ENCODE data around the gene POLR2L. TPM values are rescaled to one million over a fixed set of nuclear protein-coding genes. Genes with fewer than 3 reads are reported as not detected.

Gene POLR2L
- total RNA-seq, 1 experiment from 2014 or later: 211 TPM

DNA sequence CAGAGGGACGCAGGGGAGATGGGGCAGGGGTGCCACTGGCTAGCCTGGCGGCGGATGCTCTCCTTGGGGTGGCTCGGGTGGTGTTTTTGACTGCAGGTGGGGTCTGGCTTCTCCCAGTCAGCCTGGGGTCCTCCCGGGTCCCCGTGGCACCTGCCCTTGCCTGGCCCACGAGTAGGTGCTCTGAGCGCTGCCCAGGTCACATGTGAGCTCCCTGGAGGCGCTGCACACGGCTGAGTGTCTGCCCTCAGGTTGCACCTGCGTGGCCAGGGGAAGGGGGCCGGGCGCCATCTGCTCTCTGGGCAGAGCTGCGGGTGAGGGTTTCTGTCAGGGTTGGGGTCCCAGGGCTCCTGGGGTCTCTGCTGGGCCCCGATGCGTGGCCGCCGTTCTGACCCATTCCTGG lies 5.5 kb upstream of the POLR2L start (continued):
- TF ChIP-seq, protein P1, sequence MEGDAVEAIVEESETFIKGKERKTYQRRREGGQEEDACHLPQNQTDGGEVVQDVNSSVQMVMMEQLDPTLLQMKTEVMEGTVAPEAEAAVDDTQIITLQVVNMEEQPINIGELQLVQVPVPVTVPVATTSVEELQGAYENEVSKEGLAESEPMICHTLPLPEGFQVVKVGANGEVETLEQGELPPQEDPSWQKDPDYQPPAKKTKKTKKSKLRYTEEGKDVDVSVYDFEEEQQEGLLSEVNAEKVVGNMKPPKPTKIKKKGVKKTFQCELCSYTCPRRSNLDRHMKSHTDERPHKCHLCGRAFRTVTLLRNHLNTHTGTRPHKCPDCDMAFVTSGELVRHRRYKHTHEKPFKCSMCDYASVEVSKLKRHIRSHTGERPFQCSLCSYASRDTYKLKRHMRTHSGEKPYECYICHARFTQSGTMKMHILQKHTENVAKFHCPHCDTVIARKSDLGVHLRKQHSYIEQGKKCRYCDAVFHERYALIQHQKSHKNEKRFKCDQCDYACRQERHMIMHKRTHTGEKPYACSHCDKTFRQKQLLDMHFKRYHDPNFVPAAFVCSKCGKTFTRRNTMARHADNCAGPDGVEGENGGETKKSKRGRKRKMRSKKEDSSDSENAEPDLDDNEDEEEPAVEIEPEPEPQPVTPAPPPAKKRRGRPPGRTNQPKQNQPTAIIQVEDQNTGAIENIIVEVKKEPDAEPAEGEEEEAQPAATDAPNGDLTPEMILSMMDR (IDR thresholded peaks at IDR 0.05 in 2 of 3, conservative IDR thresholded peaks at IDR 0.05 in 1 of 3; ENCODE audit: borderline replicate concordance in 1 of 3, insufficient read depth in 1 of 3, low read depth in 2 of 3, low read length in 2 of 3): no peak
- TF ChIP-seq SRF (IDR thresholded peaks at IDR 0.05; ENCODE audit: low read depth) (no peak), RAD21 (IDR thresholded peaks at IDR 0.05; ENCODE audit: low read depth) (no peak)

- H3K9ac ChIP-seq (ENCODE audit: low read length): no peak overlapping the region
- no peaks in the 10 kb centered on the region for H3K9me3 ChIP-seq (ENCODE audit: control insufficient read depth in 1 of 2, insufficient read depth in 1 of 2, low read depth in 1 of 2, low read length in 2 of 2)
- BruUV-seq (replicated peaks): no TSS peak
- intact Hi-C loops (cut with micrococcal nuclease): no loop called here
- H2AFZ ChIP-seq (ENCODE audit: low read depth, low read length, poor library complexity, severe bottlenecking): no peak overlapping the region
- H3K36me3 ChIP-seq (ENCODE audit: control insufficient read depth in 1 of 2, insufficient read depth in 2 of 2, low read length in 2 of 2): no peaks in the 10 kb centered on the region; a peak in 1 of 4 replicates
- no peak overlapping the region for H3K4me3 ChIP-seq (replicated peaks in 1 of 2; ENCODE audit: low read depth in 1 of 2, low read length in 2 of 2)
- ATAC-seq (no peak), DNase-seq (ENCODE audit: low read depth, low spot score) (no peak)
- no peaks in the 10 kb centered on the region for H4K20me1 ChIP-seq (ENCODE audit: insufficient read depth)
- CTCF ChIA-PET: no interaction called here
- RAD21 ChIA-PET (ENCODE audit: low non-redundant PET in 1 of 2, low total read pairs in 2 of 2, uncharacterized antibody in 2 of 2, unreplicated experiment in 2 of 2): interaction anchor here in 1 of 2 experiments (0.8 kb wide), 1 partner anchor 15 kb away, joined by 3 read pairs; no protein-coding TSS in a partner anchor
- POLR2A ChIA-PET: interaction anchor here (0.7 to 1.4 kb wide), 4 partner anchors 8 to 27 kb away, joined by 3 to 4 read pairs (median 4); no protein-coding TSS in a partner anchor
- H3K27ac ChIP-seq (ENCODE audit: low read depth, low read length): peak overlapping the region; percentile 8; the same call in 1 of the 2 replicates
- H3K9me2 ChIP-seq (ENCODE audit: insufficient read depth): no peaks in the 10 kb centered on the region
- H3K27me3 ChIP-seq (ENCODE audit: insufficient read depth, low read length): no peaks in the 10 kb centered on the region
- H3K4me2 ChIP-seq (ENCODE audit: low read length): no peak overlapping the region
- H3K79me2 ChIP-seq (ENCODE audit: insufficient read depth, low read length): peaks cover 23% of the 10 kb centered on the region
- H3K4me1 ChIP-seq (ENCODE audit: control insufficient read depth in 1 of 2, insufficient read depth in 2 of 2, low read length in 2 of 2): peaks cover 17 to 39% of the 10 kb centered on the region in 2 experiments
- TF ChIP-seq FOSL1 (IDR thresholded peaks at IDR 0.05; ENCODE audit: low read depth) (no peak), ZNF274 (IDR thresholded peaks at IDR 0.05; ENCODE audit: low read depth, low read length) (no peak), ZFX (IDR thresholded peaks at IDR 0.05) (no peak), CEBPB (IDR thresholded peaks at IDR 0.05; ENCODE audit: low read depth) (no peak), SIN3A (IDR thresholded peaks at IDR 0.05; ENCODE audit: low read depth) (no peak), TCF7L2 (IDR thresholded peaks at IDR 0.05; ENCODE audit: borderline replicate concordance, extremely low read depth, insufficient read depth, insufficient read length) (no peak), SRF (IDR thresholded peaks at IDR 0.05; ENCODE audit: low read depth) (no peak), RAD21 (IDR thresholded peaks at IDR 0.05; ENCODE audit: low read depth) (no peak), YY1 (IDR thresholded peaks at IDR 0.05; ENCODE audit: extremely low read depth, insufficient replicate concordance, low read depth, low read length) (no peak), CBX3 (IDR thresholded peaks at IDR 0.05; ENCODE audit: low read depth) (no peak), EGR1 (IDR thresholded peaks at IDR 0.05; ENCODE audit: low read depth) (no peak), JUND (IDR thresholded peaks at IDR 0.05) (no peak), POLR2AphosphoS5 (IDR thresholded peaks at IDR 0.05; ENCODE audit: low read depth, low read length) (no peak), EZH2phosphoT487 (IDR thresholded peaks at IDR 0.05; ENCODE audit: borderline replicate concordance) (no peak), ELF1 (IDR thresholded peaks at IDR 0.05; ENCODE audit: borderline replicate concordance, low read depth) (no peak), SP1 (IDR thresholded peaks at IDR 0.05; ENCODE audit: low read depth) (no peak)
- TF ChIP-seq, protein P2, sequence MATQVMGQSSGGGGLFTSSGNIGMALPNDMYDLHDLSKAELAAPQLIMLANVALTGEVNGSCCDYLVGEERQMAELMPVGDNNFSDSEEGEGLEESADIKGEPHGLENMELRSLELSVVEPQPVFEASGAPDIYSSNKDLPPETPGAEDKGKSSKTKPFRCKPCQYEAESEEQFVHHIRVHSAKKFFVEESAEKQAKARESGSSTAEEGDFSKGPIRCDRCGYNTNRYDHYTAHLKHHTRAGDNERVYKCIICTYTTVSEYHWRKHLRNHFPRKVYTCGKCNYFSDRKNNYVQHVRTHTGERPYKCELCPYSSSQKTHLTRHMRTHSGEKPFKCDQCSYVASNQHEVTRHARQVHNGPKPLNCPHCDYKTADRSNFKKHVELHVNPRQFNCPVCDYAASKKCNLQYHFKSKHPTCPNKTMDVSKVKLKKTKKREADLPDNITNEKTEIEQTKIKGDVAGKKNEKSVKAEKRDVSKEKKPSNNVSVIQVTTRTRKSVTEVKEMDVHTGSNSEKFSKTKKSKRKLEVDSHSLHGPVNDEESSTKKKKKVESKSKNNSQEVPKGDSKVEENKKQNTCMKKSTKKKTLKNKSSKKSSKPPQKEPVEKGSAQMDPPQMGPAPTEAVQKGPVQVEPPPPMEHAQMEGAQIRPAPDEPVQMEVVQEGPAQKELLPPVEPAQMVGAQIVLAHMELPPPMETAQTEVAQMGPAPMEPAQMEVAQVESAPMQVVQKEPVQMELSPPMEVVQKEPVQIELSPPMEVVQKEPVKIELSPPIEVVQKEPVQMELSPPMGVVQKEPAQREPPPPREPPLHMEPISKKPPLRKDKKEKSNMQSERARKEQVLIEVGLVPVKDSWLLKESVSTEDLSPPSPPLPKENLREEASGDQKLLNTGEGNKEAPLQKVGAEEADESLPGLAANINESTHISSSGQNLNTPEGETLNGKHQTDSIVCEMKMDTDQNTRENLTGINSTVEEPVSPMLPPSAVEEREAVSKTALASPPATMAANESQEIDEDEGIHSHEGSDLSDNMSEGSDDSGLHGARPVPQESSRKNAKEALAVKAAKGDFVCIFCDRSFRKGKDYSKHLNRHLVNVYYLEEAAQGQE (IDR thresholded peaks at IDR 0.05; ENCODE audit: low read depth): no peak
- TF ChIP-seq, protein P3, sequence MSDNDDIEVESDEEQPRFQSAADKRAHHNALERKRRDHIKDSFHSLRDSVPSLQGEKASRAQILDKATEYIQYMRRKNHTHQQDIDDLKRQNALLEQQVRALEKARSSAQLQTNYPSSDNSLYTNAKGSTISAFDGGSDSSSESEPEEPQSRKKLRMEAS (IDR thresholded peaks at IDR 0.05): no peak
Observed at GRCh38 chr11:846496-847098, 4.3 kb upstream of the POLR2L start.
